CMK (cell line): ENCODE results near the gene ZNF804B.

Experiments used
- DNase-seq: peaks from one replicate; pipeline ENCODE4 v3.0.0-alpha.2; 2010; ENCODE audit warnings: low read depth

ZNF804B gene

DNA sequence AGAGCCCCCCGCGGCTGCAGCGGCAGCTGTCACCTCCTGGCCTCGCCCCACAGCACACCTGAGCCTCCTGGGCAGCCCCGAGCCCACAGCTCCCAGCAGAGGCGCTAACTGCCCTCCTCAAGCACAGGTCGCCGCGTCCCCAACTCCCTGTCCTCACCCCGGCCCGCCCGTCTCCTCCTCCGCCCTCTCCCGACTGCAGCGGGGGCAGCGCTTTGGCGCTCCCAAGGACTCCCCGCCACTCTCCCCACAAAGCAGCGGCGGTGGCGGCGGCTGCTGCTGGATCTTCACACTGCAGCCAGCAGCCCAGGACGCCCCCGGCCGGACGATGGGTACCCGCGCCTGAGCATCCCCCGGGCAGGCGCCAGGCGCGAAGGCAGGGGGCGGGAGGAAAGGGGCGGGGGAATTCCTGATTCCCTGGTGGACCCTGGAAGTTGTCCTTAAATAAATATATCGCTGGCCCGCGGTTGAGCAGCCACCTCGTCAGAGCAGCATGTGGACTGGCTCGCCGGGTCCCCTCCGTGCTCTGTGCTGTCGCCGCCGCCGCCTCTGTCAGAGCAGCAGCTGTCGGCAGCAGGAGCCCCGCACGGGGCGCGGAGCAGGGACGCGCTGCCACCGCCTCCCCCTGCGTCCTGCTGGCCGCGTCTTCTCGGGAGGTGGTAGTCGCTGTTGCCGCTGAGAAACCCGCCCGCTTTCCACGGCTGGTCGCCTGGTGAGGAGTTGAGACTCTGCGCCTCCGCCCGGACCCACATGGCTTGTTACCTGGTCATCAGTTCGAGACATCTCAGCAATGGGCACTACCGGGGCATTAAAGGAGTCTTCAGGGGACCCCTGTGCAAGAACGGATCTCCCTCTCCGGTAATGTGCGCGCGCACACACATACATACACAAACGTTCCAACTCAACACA lies at the start of gene ZNF804B:
ZNF804B (plus strand) TSS at position 471 of the 906 bp plus-strand sequence; CDS start at position 748, 277 bp downstream.
- DNase-seq: no peak

GRCh38 chr7:88735920-88736319 lies 23.6 kb upstream of the ZNF804B start:
- no peak for DNase-seq

- no peak for DNase-seq
Measured at GRCh38 chr7:88737632-88738031, 21.9 kb upstream of the ZNF804B start.

- DNase-seq: no peak
Measured at GRCh38 chr7:88746126-88746525, 13.4 kb upstream of the ZNF804B start.

- no peak for DNase-seq
Measured at GRCh38 chr7:88756802-88757201, 2.7 kb upstream of the ZNF804B start.

DNA sequence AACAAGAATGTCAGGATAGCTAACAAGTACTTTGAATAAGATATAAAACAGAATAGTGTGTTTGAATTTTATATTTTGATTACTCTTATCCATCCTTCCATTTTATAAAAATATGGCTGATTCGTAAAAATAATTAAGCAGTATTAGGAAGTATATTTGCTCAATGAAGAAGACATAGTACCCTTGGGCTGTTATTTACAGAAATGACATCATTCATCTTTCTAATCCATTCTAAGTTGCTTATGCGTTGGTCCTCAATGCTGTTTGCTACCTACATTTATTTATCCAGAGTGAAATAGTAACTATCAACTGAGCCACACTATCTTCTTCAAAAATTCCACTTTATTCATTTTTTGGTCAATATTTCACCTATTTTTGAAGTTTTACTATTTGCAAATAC lies 2.1 kb upstream of the ZNF804B start:
- DNase-seq: no peak

- DNase-seq: no peak
Measured at GRCh38 chr7:88758381-88759229, 895 bp upstream of the ZNF804B start.

- DNase-seq: no peak
Measured at GRCh38 chr7:88760136-88760515, 626 bp downstream of the ZNF804B start.

DNA sequence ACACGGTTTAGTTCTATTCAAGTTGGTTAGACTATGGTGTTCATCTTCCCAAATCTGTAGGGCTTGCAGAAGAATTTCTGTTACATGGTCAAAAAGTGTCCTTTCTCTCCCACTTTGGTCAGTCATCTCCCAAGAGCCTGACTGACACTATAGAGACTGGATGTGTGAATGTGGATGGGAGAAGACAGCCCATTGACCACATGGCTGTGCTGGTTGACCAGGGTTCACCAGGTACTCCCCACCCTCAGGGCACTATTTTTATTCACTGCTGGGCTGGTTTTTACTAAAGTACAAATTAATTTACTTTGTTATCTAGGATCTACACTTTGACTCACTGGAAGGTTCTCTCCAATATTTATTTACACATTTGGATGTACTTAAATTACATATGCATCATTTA lies 2.3 kb downstream of the ZNF804B start:
- DNase-seq: no peak

DNA sequence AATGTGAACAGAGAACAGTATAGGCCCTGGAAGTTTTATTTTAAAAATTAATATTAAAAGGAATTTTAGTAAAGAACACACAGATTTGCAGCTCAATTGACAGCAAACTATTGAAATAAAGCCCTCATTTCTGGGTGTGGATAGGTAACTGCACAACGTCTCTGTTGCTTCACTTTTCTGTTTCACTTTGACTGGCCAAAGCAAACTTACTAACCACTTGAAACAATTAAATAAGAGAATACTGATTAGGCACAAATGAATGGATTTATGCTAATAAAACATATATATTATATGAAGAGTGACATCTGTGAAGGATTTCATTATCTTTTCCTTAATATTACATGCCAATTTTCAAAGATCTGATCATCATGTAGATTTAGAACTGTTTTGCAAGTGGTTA lies 11.9 kb downstream of the ZNF804B start:
- DNase-seq: no peak

DNA sequence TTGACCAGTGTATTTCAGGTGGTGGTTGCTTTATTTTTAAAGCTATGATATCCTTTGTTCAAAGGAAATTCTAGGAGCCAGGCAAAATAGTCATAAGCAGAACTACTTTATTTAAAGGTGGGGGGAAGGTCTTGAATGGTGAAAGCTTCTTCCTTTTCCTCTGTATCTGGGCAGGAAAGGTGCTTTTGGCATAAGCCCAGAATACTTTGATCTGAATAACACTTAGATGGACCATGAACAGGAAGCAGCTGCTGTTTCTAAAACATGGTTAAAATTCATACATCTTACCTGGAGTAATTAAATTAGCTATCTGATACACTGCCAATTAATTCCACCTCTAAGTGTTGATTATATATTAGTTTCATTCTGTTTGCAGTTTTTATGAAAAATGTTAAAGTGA lies 13.3 kb downstream of the ZNF804B start:
- DNase-seq: no peak

DNA sequence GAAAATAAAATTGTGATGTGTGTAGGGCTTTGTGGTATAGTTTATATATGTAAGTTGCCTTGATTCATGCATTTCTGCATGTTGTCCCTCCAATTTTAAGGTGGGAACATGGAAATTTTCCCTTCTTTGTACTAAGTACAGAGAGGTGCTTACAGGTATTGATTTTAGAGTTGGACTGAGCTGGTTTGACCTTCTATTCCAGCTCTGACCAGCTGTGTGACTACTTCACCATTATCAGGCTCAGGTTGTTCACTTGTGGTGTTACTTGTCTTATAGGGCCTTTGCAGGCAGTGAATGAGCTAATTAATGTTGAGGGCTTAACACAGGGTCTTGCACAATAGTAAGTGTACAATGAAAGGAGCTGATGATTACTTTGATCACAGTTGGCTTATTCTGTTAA lies 16.3 kb downstream of the ZNF804B start:
- no peak for DNase-seq

- no peak for DNase-seq
Measured at GRCh38 chr7:88787777-88788176, 28.3 kb downstream of the ZNF804B start.

- no peak for DNase-seq
Measured at GRCh38 chr7:88789480-88790064, 30.1 kb downstream of the ZNF804B start.

- no peak for DNase-seq
Measured at GRCh38 chr7:88791891-88792290, 32.4 kb downstream of the ZNF804B start.

DNA sequence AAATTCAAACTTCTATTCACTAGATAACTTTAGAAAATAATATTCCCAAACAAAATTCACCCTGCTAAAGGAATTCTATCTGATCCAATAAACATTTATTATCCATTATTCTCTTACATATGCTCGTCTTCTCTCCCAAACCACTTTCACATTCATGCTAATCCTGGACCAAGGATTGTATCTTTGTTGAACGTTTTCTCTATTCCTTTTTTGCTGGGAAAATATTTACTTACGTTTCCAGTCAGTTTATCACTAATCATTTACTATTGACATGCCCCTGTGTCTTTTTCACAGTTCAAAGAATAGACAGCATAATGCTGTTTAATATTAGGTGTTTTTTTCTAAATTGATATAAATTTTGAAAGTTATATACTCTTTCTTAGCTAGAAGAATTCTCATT lies 32.9 kb downstream of the ZNF804B start:
- DNase-seq: no peak

DNA sequence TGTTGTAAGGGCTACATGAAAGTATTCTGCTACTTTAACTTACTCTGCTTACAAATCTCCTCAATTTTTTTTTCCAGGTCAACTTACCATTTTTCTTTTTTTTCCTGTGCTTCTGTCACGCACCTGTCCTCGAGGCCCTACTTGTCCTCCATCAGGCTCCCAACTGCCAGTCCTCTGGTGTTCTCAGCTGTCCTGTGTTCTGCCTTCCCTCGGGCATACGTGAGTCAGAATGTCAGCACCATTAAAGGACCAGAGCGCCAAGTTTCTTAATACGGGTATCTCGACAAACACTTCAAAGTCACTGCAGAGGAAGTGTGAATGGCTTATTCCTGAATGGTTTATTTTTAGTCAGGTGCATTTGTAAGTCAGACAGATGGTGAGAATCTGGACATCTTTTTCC lies 36.1 kb downstream of the ZNF804B start, which contains the start of gene TEX47:
TEX47 (minus strand) TSS at position 185 of the 400 bp plus-strand sequence. CDS start 795 bp downstream, outside the sequence.
- DNase-seq: no peak

- DNase-seq: no peak
Measured at GRCh38 chr7:88801046-88801445, 41.5 kb downstream of the ZNF804B start.

DNA sequence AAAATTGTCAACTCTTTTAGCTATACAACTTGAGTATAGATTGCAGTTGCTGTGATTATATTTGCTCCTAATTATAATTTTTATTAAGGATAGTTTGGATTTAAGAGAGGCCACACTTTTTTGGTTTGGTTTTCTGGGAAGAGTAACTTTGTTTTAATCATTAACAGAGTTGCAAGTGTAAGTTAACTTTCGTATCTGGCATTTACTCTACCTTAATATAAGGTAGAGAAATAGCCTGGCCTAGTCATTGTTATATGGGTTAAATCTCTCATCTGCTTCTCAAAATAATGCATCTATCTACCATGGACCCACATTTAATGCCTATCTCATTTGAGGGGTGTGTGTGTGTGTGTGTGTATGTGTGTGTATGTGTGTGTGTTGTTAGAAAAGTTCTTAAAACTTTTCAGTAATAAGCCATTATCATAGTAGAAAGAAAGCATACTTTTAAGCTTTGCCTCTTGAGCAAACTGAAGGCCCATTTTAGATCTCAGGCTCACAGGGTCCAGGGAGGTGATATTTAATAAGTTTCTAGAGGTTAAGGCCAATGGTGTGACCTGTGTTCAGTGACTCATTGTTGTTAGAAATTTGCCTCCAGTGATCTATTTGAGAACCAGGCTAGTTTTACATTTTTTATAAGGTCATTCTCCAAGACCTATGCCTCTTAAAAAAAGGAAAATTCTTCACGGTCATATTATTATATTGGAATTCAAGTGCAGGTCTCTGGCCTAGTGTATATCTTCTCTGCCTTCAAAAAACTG lies 47.0 kb downstream of the ZNF804B start:
- no peak for DNase-seq

- DNase-seq: no peak
Measured at GRCh38 chr7:88818552-88818951, 59.1 kb downstream of the ZNF804B start.

DNA sequence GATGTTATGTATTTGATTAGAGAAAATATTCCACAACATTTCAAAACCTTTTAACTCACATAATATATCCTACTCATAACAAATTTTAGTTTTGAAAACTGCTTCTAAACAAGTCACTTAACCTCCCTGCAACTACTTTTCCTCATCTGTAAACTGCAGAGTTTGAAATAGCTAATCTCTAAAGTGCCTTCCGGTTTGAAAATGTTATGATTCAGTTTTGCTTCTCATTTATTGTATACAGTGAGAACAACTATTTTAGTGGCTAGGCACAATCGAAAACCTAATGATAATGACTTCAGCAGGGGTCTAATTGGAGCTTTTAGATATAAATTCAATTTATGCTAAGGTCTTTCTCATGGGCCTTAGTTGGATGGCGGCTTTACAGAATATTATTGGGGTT lies 66.7 kb downstream of the ZNF804B start:
- DNase-seq: no peak
